Measurements from ENCODE around the gene C11orf87. TPM values are rescaled to one million over a fixed set of nuclear protein-coding genes. Genes with fewer than 3 reads are reported as not detected.

C11orf87 gene
- total RNA-seq, 4 donors from 2014 or later, result not detected

DNA sequence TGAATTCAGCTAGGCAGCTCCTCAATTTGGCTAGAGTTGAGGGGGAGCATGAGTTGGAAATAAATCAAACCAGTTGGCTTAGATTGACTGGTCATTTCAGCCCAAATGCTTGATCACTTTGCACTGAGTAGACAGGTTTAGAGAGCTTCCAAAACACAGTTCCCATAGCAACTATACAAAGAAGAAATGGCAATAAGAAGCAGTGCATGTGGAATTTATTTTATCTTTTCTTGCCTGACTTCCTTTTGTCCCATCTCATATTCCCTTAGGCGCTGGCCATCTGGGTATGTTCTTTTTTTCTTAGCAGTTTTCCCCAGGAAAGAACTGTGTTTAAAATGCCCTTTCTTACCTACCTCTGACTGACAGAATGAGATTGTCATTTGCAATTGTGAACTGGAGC is 38.7 kb upstream of the C11orf87 start:
- intact Hi-C loops (cut with DNase I), result no loop called here
- Histone ChIP-seq H3K4me1 (no peaks in the 10 kb centered on the region), H3K27me3 (no peaks in the 10 kb centered on the region), H3K9me3 (no peaks in the 10 kb centered on the region), H3K27ac (no peak overlapping the region), H3K4me3 (replicated peaks in 1 of 3) (no peak overlapping the region), H3K36me3 (no peaks in the 10 kb centered on the region)
- no peak for DNase-seq
- 79% methylated on average over 1 of the region's 1 CpG for WGBS, 2 donors
- TF ChIP-seq CTCF (IDR thresholded peaks at IDR 0.05) (no peak), POLR2A (IDR thresholded peaks at IDR 0.05) (no peak)

DNA sequence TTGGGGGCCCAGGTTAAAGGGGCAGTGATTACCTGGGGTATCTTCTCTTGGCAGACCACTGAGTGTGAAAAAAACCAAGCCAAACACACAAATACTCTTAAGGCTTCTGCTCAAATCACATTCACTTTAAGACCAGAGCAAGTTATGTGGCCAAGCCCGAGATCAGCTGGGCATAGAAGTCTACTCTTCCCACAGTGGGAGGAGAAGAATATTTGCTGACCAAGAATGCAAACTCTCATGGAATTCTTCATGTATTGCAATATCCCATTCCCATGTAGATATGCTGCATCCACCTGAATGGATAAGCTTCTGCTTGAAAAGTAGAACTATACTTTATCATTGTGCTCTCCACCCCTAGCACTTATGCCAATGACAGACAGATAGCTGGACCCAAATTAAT is 37.1 kb upstream of the C11orf87 start:
- DNase-seq, result no peak

DNA sequence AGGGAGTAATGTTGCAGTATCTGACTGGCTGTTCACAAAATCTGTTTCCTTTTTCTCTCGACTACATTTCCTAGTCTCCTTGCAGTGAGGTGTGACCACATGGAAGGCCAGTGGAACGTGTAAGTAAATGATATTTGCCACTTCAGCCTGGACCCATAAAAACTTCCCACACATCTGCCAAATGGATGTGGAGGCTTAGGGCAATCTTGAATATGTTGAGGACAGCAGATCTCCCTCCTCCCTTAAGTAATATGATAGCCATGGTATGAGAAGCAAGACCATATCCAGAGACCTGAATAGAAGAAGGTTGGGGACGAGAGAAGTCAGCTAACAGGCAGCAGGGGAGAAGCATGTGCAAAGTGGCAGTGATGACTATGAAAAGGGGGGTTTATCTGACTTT is 33.0 kb upstream of the C11orf87 start:
- no peaks in the 10 kb centered on the region for H3K36me3 ChIP-seq
- no peak overlapping the region for H3K4me3 ChIP-seq (replicated peaks in 1 of 3)
- H3K27me3 ChIP-seq, result no peaks in the 10 kb centered on the region
- no peak for TF ChIP-seq CTCF (IDR thresholded peaks at IDR 0.05)
- no peak for TF ChIP-seq POLR2A (IDR thresholded peaks at IDR 0.05)
- WGBS, 2 donors, result 13% methylated on average over 3 of the region's 3 CpGs
- no peaks in the 10 kb centered on the region for H3K4me1 ChIP-seq
- no peak overlapping the region for H3K27ac ChIP-seq
- DNase-seq, result no peak
- H3K9me3 ChIP-seq, result no peaks in the 10 kb centered on the region
- intact Hi-C loops (cut with DNase I), result no loop called here

More for the DNA sequence above, 37.1 kb upstream of the C11orf87 start:
- TF ChIP-seq POLR2A (IDR thresholded peaks at IDR 0.05), result no peak
- no peak for TF ChIP-seq CTCF (IDR thresholded peaks at IDR 0.05)
- intact Hi-C loops (cut with DNase I), result no loop called here
- Histone ChIP-seq H3K36me3 (no peaks in the 10 kb centered on the region), H3K9me3 (no peaks in the 10 kb centered on the region), H3K27ac (no peak overlapping the region), H3K27me3 (no peaks in the 10 kb centered on the region), H3K4me1 (no peaks in the 10 kb centered on the region), H3K4me3 (replicated peaks in 1 of 3) (no peak overlapping the region)
- WGBS, 2 donors, result 64 to 73% methylated on average over 1 of the region's 1 CpG

GRCh38 chr11:109390752-109391151 is 31.2 kb upstream of the C11orf87 start:
- H3K36me3 ChIP-seq, result no peaks in the 10 kb centered on the region
- TF ChIP-seq POLR2A (IDR thresholded peaks at IDR 0.05) (no peak), CTCF (IDR thresholded peaks at IDR 0.05) (no peak)
- 50 to 59% methylated on average over 2 of the region's 2 CpGs for WGBS, 2 donors
- H3K27ac ChIP-seq, result no peak overlapping the region
- intact Hi-C loops (cut with DNase I), result no loop called here
- no peaks in the 10 kb centered on the region for H3K27me3 ChIP-seq
- H3K4me1 ChIP-seq, result no peaks in the 10 kb centered on the region
- DNase-seq, result no peak
- H3K4me3 ChIP-seq (replicated peaks in 1 of 3), result no peak overlapping the region
- H3K9me3 ChIP-seq, result no peaks in the 10 kb centered on the region

DNA sequence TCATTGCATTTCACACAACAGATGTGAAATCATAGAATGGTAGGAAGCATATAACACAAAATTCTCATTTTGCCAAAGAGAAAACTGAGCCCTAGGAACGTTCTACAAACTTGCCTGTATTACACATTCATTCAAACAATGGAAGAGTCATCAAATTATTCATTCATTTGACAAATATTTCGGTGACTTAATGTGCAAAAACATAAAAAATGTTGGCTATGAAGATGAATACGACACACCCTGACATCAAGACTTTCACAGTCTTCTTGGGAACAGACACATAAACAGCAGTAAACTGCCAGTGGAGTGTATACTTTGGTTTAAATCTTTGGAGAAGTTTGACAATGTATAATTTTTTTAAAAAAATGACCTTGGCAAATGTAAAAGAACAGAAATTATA is 20.4 kb upstream of the C11orf87 start:
- no peak overlapping the region for H3K27ac ChIP-seq
- no peak for DNase-seq
- H3K9me3 ChIP-seq, result no peaks in the 10 kb centered on the region
- WGBS, 2 donors, result 71 to 77% methylated on average over 3 of the region's 3 CpGs
- no peak overlapping the region for H3K4me3 ChIP-seq (replicated peaks in 1 of 3)
- no peaks in the 10 kb centered on the region for H3K36me3 ChIP-seq
- TF ChIP-seq POLR2A (IDR thresholded peaks at IDR 0.05), result no peak
- no peak for TF ChIP-seq CTCF (IDR thresholded peaks at IDR 0.05)
- no peaks in the 10 kb centered on the region for H3K27me3 ChIP-seq
- intact Hi-C loops (cut with DNase I), result no loop called here
- no peaks in the 10 kb centered on the region for H3K4me1 ChIP-seq
